HCT116 (cell line): Measurements from ENCODE around the gene BLNK. TPM values are rescaled to one million over a fixed set of nuclear protein-coding genes. Genes with fewer than 3 reads are reported as not detected.

ENCODE experiments used
- ATAC-seq: fragments of 200-7000 bp; cut with Tn5 transposase; 2 replicates; pipeline ENCODE4 v1.9.1; 2020; ENCODE audit warnings: mild to moderate bottlenecking, moderate library complexity
- BruUV-seq: library from RNA; stranded (reverse); fragments of 400-500 nt; replicated peaks from 2 replicates; lab custom pipeline; 2021; lab: Mats Ljungman, UMichigan
- CTCF ChIA-PET: fragments of 300-600 bp; sonication (Branson Sonifier 250); formaldehyde crosslinking; loops from one replicate; lab custom pipeline; 2021; ENCODE audit warnings: antibody characterized with exemption; lab: Charles Lee
- POLR2A ChIA-PET: fragments of 300-600, 350-600 bp; sonication (Branson Sonifier 250); formaldehyde crosslinking; loops from one replicate; lab custom pipeline; 2021; ENCODE audit warnings: antibody characterized with exemption; lab: Charles Lee
- RAD21 ChIA-PET, 2 experiments: fragments of 300-600 bp; sonication (Branson Sonifier 250); formaldehyde crosslinking; loops; one replicate each; lab custom pipeline; 2023; ENCODE audit warnings: low total read pairs in 2 of 2; ENCODE audit not compliant: uncharacterized antibody in 2 of 2, unreplicated experiment in 2 of 2, low non-redundant PET in 1 of 2; lab: Charles Lee
- DNase-seq: peaks from one replicate; pipeline ENCODE4 v3.0.0-alpha.2; 2010; ENCODE audit warnings: low read depth, low spot score
- H2AFZ ChIP-seq: fragments of 200-600 bp; shearing (Covaris generic), sonication (generic); 2 replicates; pipeline ENCODE4 v1.6.1; 2017; ENCODE audit warnings: low read depth, mixed run types, mixed read lengths, antibody characterized with exemption, low read length; ENCODE audit not compliant: poor library complexity, severe bottlenecking
- H3K27ac ChIP-seq: 2 replicates; pipeline ENCODE4 v1.5.1; 2012; ENCODE audit warnings: low read depth, low read length
- H3K27me3 ChIP-seq: fragments of 200-600 bp; sonication (generic); 2 replicates; pipeline ENCODE4 v1.6.1; 2016; ENCODE audit warnings: mixed run types, low read length, mixed read lengths; ENCODE audit not compliant: insufficient read depth
- H3K36me3 ChIP-seq, 2 experiments: fragments of 200-500 bp in 1 of 2; fragments of 200-600 bp in 1 of 2; sonication (Bioruptor generic) in 1 of 2; sonication (generic) in 1 of 2; 2 replicates each; pipeline versions ENCODE4 v1.5.1 to v1.6.1; 2014 to 2016; ENCODE audit warnings: low read length in 2 of 2, inconsistent platforms in 1 of 2, mixed read lengths in 1 of 2, mixed run types in 1 of 2; ENCODE audit not compliant: insufficient read depth in 2 of 2, control insufficient read depth in 1 of 2
- H3K4me1 ChIP-seq, 2 experiments: fragments of 200-600 bp in 1 of 2; sonication (generic) in 1 of 2; 2 replicates each; pipeline versions ENCODE4 v1.5.1 to v1.6.1; 2012 to 2017; ENCODE audit warnings: low read length in 2 of 2, inconsistent platforms in 1 of 2, mild to moderate bottlenecking in 1 of 2, mixed read lengths in 1 of 2, mixed run types in 1 of 2, moderate library complexity in 1 of 2; ENCODE audit not compliant: insufficient read depth in 2 of 2, control insufficient read depth in 1 of 2
- H3K4me2 ChIP-seq: fragments of 200-600 bp; sonication (generic); 2 replicates; pipeline ENCODE4 v1.6.1; 2017; ENCODE audit warnings: mixed run types, low read length, mixed read lengths
- H3K4me3 ChIP-seq, 2 experiments: fragments of 200-600 bp in 1 of 2; sonication (generic) in 1 of 2; replicated peaks in 1 of 2; 2 replicates each; pipeline ENCODE4 v1.5.1; 2011 to 2016; ENCODE audit warnings: low read length in 2 of 2, control low read depth in 1 of 2, low read depth in 1 of 2, mild to moderate bottlenecking in 1 of 2, mixed read lengths in 1 of 2, mixed run types in 1 of 2
- H3K79me2 ChIP-seq: fragments of 200-600 bp; sonication (generic); 2 replicates; pipeline ENCODE4 v1.6.1; 2017; ENCODE audit warnings: mild to moderate bottlenecking, mixed run types, low read length, moderate library complexity, mixed read lengths; ENCODE audit not compliant: insufficient read depth
- H3K9ac ChIP-seq: fragments of 200-600 bp; sonication (generic); 2 replicates; pipeline ENCODE4 v1.6.1; 2016; ENCODE audit warnings: low read length, mixed read lengths
- H3K9me2 ChIP-seq: fragments of 200-600 bp; sonication (generic), shearing (Covaris generic); 2 replicates; pipeline ENCODE4 v1.6.1; 2017; ENCODE audit warnings: mixed run types, mild to moderate bottlenecking, moderate library complexity; ENCODE audit not compliant: insufficient read depth
- H3K9me3 ChIP-seq, 2 experiments: fragments of 200-500 bp in 1 of 2; fragments of 200-600 bp in 1 of 2; sonication (Bioruptor generic) in 1 of 2; sonication (generic) in 1 of 2; 2 replicates each; pipeline ENCODE4 v1.6.1; 2014 to 2017; ENCODE audit warnings: low read length in 2 of 2, mixed read lengths in 2 of 2, inconsistent platforms in 1 of 2, low read depth in 1 of 2, mild to moderate bottlenecking in 1 of 2, mixed run types in 1 of 2, moderate library complexity in 1 of 2; ENCODE audit not compliant: control insufficient read depth in 1 of 2, insufficient read depth in 1 of 2
- H4K20me1 ChIP-seq: fragments of 200-600 bp; sonication (generic), shearing (Covaris generic); 2 replicates; pipeline ENCODE4 v1.6.1; 2017; ENCODE audit warnings: mixed run types, mild to moderate bottlenecking, moderate library complexity; ENCODE audit not compliant: insufficient read depth
- EGR1 ChIP-seq: IDR thresholded peaks from 2 replicates; pipeline ENCODE4 v1.6.1; 2012; ENCODE audit warnings: low read depth
- EZH2 ChIP-seq: fragments of 200-600 bp; sonication (generic); IDR thresholded peaks from 2 replicates; pipeline ENCODE4 v1.6.1; 2017; ENCODE audit warnings: antibody characterized with exemption, mixed run types
- FOSL1 ChIP-seq: IDR thresholded peaks from 2 replicates; pipeline ENCODE4 v1.6.1; 2012; ENCODE audit warnings: low read depth
- MAX ChIP-seq: IDR thresholded peaks from 2 replicates; pipeline ENCODE4 v1.6.1; 2012
- POLR2AphosphoS5 ChIP-seq: IDR thresholded peaks from 2 replicates; pipeline ENCODE4 v1.6.1; 2011; ENCODE audit warnings: mild to moderate bottlenecking, low read depth, low read length, moderate library complexity
- RAD21 ChIP-seq: IDR thresholded peaks from 2 replicates; pipeline ENCODE4 v1.6.1; 2012; ENCODE audit warnings: low read depth, mild to moderate bottlenecking
- YY1 ChIP-seq: IDR thresholded peaks from 2 replicates; pipeline ENCODE4 v1.6.1; 2011; ENCODE audit warnings: low read length, low read depth, moderate library complexity, mild to moderate bottlenecking; ENCODE audit not compliant: insufficient replicate concordance; ENCODE audit errors: extremely low read depth
- ZFX ChIP-seq: fragments of 450-650 bp; IDR thresholded peaks from 2 replicates; pipeline ENCODE4 v1.6.1; 2017
- intact Hi-C: fragments of 100-400 bp; cut with micrococcal nuclease; formaldehyde crosslinking; loops from 2 replicates; pipeline ENCODE4 v1.10.0; 2022
- total RNA-seq: library from RNA; stranded (reverse); gene quantifications from one replicate; pipeline ENCODE4 v1.2.1, GENCODE V29; 2021; ENCODE audit not compliant: unreplicated experiment
- TF ChIP-seq, protein P1 (sequence below): IDR thresholded peaks from 2 replicates; pipeline ENCODE4 v1.6.1; 2012; ENCODE audit warnings: low read depth

Gene BLNK
- total RNA-seq, 1 experiment from 2014 or later = 0.59 TPM

DNA sequence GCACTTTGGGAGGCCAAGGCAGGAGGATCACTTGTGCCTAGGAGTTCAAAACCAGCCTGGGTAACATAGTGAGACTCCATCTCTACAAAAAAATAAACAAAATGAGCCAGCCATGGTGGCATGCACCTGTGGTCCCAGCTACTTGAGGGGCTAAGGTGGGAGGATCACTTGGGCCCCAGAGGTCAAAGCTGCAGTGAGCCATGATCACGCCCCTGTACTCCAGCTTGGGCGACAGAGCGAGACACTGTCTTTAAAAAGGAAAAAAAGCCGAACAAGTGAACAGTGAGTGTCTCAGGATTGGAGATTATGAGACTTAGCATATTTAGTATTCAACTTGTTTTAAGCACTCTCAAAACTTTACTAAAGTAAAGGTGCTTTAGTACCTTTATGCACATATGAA is 28.1 kb downstream of the BLNK start:
- DNase-seq = no peak
- POLR2A ChIA-PET = no interaction called here

More for the DNA sequence above, 28.1 kb downstream of the BLNK start:
- no peaks in the 10 kb centered on the region for H4K20me1 ChIP-seq
- intact Hi-C loops = no loop called here
- no peaks in the 10 kb centered on the region for H3K79me2 ChIP-seq
- ATAC-seq = no peak
- no peaks in the 10 kb centered on the region for H3K27me3 ChIP-seq
- RAD21 ChIA-PET = interaction anchor here in 1 of 2 experiments (0.6 kb wide), 1 partner anchor 14 kb away, joined by 3 read pairs; no protein-coding TSS in a partner anchor
- H3K4me1 ChIP-seq = no peaks in the 10 kb centered on the region
- no peak overlapping the region for H3K4me3 ChIP-seq
- H3K36me3 ChIP-seq = no peaks in the 10 kb centered on the region
- CTCF ChIA-PET = no interaction called here
- no peak overlapping the region for H3K27ac ChIP-seq
- no peak overlapping the region for H3K9ac ChIP-seq
- no peaks in the 10 kb centered on the region for H3K9me2 ChIP-seq
- H2AFZ ChIP-seq = no peak overlapping the region
- no peaks in the 10 kb centered on the region for H3K9me3 ChIP-seq
- BruUV-seq = no TSS peak
- TF ChIP-seq RAD21 = no peak
- no peak for TF ChIP-seq EZH2
- TF ChIP-seq, protein P1, sequence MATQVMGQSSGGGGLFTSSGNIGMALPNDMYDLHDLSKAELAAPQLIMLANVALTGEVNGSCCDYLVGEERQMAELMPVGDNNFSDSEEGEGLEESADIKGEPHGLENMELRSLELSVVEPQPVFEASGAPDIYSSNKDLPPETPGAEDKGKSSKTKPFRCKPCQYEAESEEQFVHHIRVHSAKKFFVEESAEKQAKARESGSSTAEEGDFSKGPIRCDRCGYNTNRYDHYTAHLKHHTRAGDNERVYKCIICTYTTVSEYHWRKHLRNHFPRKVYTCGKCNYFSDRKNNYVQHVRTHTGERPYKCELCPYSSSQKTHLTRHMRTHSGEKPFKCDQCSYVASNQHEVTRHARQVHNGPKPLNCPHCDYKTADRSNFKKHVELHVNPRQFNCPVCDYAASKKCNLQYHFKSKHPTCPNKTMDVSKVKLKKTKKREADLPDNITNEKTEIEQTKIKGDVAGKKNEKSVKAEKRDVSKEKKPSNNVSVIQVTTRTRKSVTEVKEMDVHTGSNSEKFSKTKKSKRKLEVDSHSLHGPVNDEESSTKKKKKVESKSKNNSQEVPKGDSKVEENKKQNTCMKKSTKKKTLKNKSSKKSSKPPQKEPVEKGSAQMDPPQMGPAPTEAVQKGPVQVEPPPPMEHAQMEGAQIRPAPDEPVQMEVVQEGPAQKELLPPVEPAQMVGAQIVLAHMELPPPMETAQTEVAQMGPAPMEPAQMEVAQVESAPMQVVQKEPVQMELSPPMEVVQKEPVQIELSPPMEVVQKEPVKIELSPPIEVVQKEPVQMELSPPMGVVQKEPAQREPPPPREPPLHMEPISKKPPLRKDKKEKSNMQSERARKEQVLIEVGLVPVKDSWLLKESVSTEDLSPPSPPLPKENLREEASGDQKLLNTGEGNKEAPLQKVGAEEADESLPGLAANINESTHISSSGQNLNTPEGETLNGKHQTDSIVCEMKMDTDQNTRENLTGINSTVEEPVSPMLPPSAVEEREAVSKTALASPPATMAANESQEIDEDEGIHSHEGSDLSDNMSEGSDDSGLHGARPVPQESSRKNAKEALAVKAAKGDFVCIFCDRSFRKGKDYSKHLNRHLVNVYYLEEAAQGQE = no peak
- no peak for TF ChIP-seq ZFX
- no peak for TF ChIP-seq YY1
- no peak for TF ChIP-seq MAX
- TF ChIP-seq POLR2AphosphoS5 = no peak
- no peak for TF ChIP-seq FOSL1
- TF ChIP-seq EGR1 = no peak
- no peak overlapping the region for H3K4me2 ChIP-seq
